HG03175 (cell line): ENCODE results near the gene ZFP28.

Source experiments
- ATAC-seq: cut with Tn5 transposase; IDR thresholded peaks from one replicate; pipeline ENCODE4 v1.9.1; 2021; ENCODE audit warnings: mild to moderate bottlenecking, moderate library complexity; ENCODE audit not compliant: unreplicated experiment

The ZFP28 gene

DNA sequence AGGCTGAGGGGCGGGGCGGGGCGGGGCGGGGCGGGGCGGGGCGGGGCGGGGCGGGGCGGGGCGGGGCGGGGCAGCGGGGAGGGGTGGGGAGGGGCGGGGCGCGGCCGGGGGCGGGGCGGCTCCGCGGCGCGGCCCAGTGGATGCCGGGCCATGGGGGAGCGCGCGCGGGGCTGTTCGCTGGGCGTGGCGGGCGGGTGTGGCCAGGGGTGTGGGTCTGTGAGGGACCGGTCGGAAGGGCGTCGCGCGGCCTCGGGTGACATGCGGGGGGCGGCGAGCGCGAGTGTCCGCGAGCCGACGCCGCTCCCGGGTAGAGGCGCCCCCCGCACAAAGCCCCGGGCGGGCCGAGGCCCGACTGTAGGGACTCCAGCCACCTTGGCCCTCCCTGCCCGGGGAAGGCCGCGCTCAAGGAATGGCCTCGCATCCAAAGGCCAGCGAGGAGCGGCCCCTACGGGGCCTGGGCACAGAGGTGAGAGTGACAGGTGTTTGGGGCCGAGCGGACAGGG lies at the start of gene ZFP28:
Gene ZFP28 (plus strand): TSS at position 188 of the 503 bp plus-strand sequence. CDS start 71 bp downstream, at position 259.
- ATAC-seq = no peak

GRCh38 chr19:56491399-56491798 lies 47.3 kb upstream of the ZFP28 start:
- no peak for ATAC-seq

DNA sequence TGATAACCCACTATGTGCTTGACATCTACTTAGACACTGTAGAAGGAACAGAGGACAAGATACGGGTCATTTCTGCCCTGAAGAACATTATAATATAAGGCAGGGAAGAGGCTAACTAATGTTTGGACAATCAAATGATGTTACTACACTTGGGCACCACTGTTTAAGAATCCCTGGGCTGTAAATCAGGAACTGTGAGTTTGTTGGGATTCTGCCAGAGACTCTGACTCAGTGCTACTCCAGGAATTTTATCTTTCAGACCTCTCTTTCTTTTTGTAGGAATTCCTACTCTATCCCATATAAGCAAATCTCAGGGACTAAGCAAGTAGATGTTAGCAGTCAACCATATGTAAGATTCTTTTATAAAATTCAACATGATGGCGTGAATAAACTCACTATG lies 34.2 kb upstream of the ZFP28 start:
- no peak for ATAC-seq

- ATAC-seq = no peak
These were observed 31.1 kb upstream of the ZFP28 start, which contains the start of gene ZNF471 for GRCh38 chr19:56507446-56508289. TSS of gene ZNF471 (plus strand) at chr19:56507855. CDS start at chr19:56511572, 3,717 bp downstream.

DNA sequence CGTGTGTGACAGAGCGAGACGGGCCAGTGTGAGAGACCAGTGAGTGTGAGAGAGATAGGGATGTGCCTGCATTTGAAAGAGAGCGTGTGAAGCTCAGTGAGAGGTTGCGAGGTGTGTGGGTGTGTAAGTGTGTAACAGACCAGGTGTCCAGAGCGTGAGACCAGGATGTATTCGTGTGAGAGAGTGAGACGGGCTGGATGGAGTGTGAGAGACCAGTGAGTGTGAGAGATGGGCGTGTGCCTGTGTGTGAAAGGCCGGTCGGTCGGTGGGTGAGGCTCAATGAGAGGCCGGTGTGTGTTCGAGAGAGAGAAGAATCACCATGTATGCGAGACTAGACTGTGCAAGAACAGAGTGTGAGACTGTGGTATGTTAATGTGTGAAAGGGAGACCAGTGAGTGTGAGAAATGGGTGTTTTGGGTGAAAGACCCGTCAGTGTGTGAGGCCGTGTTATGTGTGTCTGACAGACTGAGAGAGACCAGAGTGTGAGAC lies 30.4 kb upstream of the ZFP28 start:
- ATAC-seq = no peak

GRCh38 chr19:56525214-56525860 lies 13.4 kb upstream of the ZFP28 start:
- no peak for ATAC-seq

DNA sequence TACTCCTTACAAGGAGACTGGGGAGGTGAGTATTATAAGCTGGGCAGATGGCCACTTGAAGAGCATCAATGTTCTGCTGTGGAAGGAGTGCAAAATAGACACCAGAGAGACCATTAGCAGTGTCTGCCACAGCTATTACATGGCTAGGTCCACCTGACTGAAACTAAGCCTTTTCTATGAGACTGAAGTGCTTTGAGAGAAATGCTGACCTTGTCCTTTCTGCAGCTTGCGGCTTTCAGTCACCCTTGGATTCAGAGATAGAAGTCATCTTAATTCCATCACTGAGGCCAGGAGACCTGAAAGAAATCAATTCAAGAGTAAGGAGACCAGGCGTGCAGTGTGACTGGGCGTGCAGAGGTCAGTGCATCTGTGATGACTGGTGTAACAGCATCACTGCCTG lies 1.3 kb upstream of the ZFP28 start:
- ATAC-seq = no peak

- peak; percentile 68 for ATAC-seq
These were observed 441 bp upstream of the ZFP28 start for GRCh38 chr19:56538254-56538760.

DNA sequence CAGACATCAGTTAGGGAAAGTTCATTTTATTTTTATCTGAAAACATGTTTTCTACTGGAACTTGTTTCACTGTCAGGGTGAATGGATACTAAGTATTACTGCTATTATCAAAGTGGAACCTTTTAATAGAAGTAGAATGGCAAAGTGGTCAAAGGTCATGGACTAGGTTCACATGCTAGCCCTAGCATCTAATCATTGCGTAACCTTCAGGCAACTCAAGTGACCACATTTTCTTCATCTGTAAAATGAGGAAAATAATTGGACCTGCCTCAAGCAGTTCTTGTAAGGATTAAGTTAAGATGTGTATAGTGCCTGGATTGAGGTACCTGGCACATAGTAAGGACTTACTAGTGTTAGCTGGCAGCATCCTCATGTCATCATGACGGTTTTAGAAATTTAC lies 5.0 kb downstream of the ZFP28 start:
- no peak for ATAC-seq

GRCh38 chr19:56547535-56547934 lies 8.8 kb downstream of the ZFP28 start:
- ATAC-seq = no peak

DNA sequence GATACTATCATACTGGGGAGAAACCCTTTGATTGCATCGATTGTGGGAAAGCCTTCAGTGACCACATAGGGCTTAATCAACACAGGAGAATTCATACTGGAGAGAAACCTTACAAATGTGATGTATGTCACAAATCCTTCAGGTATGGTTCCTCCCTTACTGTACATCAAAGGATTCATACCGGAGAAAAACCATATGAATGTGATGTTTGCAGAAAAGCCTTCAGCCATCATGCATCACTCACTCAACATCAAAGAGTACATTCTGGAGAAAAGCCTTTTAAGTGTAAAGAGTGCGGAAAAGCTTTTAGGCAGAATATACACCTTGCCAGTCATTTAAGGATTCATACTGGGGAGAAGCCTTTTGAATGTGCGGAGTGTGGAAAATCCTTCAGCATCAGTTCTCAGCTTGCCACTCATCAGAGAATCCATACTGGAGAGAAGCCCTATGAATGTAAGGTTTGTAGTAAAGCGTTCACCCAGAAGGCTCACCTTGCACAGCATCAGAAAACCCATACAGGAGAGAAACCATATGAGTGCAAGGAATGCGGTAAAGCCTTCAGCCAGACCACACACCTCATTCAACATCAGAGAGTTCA lies 15.6 kb downstream of the ZFP28 start:
- ATAC-seq = no peak

DNA sequence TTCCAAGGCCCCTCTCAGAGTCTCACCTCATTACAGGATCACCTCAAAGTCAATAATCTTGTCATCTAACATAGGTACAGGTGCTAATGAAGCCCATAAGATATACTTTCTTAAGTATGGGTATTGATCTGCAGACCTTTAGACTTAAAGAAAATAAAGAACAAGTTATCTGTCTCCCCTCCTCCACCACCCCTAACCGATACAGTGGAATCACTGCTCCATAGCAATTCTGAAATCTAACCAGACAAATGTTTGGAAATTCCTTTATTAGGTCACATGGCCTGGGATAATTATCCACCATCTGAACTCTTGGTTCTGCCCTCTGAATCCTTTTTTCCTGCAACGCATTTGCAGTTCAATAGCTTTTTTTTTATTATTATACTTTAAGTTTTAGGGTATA lies 24.0 kb downstream of the ZFP28 start:
- no peak for ATAC-seq

DNA sequence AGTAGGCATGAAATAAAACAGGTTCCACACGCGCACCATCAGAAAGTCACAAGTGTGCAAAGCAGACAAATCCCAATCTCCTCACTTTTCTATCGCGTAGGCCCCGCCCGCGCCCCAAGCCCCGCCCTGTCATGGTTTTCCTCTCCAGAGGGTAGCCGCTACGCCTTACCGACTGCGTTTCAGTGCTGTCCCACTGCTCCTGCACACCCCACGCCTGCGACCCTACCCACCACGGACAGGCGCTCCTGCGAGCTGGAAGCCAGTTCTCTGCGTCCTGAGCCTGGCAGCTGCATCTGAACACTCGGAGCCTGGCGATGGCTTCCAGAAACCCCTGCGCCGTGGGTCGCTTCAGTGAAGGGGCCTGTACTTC lies 28.1 kb downstream of the ZFP28 start:
- ATAC-seq = peak; percentile 29

DNA sequence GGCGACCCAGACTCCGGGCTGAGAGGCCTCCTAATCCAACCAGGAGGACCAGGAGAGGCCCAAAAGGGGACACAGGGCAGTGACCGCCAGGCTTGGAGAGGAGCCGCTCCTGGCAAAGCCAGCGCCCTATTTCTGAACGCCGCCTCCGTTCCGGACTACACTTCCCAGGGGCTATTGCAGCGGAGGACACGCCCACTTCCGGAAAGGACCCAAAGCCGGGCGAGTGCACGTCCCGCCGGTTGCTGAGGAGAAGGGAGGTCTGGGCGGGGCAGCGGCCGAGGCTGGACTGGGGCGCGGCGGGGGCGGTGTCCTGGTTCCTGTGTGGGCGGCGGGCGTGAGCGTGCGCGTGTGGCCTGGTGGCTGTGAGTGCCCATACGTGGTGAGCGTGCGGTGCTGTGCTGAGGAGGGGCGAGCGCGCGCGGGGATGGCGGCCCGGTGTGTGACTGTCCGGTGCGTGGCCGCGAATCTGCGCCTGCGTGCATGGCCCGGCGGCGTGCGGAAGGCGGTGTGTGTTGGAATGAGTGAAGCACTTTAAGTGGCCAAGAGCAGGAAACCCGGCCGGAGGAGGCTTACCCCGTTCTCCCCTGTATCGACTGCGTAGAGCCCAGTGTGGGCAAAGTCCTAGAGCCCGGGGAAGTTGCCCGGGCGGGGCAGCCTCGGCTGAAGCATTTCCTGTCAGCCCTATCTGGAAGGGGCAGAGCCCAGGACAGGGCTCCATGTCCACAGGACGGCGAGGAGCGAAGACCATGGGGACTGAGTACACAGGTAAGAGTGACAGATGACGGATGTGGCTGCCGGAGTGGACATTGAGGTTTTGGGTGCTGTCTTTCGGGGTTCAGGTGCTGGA lies 28.7 kb downstream of the ZFP28 start, which contains the start of gene ZNF470:
Gene ZNF470 (plus strand): TSS at position 195 of the 847 bp plus-strand sequence. CDS start 2,844 bp downstream, outside the sequence.
- peak; percentile 97 for ATAC-seq

- no peak for ATAC-seq
These were observed 33.8 kb downstream of the ZFP28 start for GRCh38 chr19:56572589-56572988.

- ATAC-seq = no peak
These were observed 35.2 kb downstream of the ZFP28 start for GRCh38 chr19:56573914-56574313.

DNA sequence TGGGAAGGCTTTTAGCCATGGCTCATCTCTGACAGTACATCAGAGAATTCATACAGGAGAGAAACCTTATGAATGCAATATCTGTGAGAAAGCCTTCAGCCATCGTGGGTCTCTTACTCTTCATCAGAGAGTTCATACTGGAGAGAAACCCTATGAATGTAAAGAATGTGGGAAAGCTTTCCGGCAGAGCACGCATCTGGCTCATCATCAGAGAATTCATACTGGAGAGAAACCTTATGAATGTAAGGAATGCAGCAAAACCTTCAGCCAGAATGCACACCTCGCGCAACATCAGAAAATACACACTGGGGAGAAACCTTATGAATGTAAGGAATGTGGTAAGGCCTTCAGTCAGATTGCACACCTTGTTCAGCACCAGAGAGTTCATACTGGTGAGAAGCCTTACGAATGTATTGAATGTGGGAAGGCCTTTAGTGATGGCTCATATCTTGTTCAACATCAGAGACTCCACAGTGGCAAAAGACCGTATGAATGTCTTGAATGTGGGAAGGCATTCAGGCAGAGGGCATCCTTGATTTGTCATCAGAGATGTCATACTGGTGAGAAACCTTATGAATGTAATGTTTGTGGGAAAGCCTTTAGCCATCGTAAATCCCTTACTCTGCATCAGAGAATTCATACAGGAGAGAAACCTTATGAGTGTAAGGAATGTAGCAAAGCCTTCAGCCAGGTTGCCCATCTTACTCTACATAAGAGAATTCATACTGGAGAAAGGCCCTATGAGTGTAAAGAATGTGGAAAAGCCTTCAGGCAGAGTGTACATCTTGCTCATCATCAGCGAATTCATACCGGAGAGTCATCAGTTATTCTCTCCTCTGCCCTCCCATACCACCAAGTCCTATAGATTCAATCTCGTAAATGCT lies 39.2 kb downstream of the ZFP28 start:
- no peak for ATAC-seq

GRCh38 chr19:56594446-56594782 lies 55.7 kb downstream of the ZFP28 start:
- ATAC-seq = no peak

GRCh38 chr19:56594783-56595547 lies 56.2 kb downstream of the ZFP28 start, which contains the start of gene ZNF71:
TSS of gene ZNF71 (plus strand) at chr19:56595302. CDS start at chr19:56601559, 6,257 bp downstream.
- ATAC-seq = peak; percentile 96
